ENCODE data around the gene TXK. TPM values are rescaled to one million over a fixed set of nuclear protein-coding genes. Genes with fewer than 3 reads are reported as not detected.
A peak's percentile ranks its signal among the peaks of the same experiment; 100 is the strongest.

TXK gene
- total and polyA plus RNA-seq, 5 experiments from 2014 or later: 57.8 to 140 (median 92.2) TPM

GRCh38 chr4:48025005-48025404 is 109.0 kb downstream of the TXK start:
- Mint-ChIP-seq H3K4me3 (no peak overlapping the region), H3K27ac (no peak overlapping the region), H3K36me3 (no peaks in the 10 kb centered on the region), H3K4me1 (no peaks in the 10 kb centered on the region), H3K27me3 (peaks cover 4 to 14% (median 9%) of the 10 kb centered on the region in 5 donors), H3K9me3 (no peaks in the 10 kb centered on the region)
- POLR2A ChIA-PET: no interaction called here
- ATAC-seq (no peak), DNase-seq (no peak)

GRCh38 chr4:48024522-48024921 is 109.5 kb downstream of the TXK start:
- no peaks in the 10 kb centered on the region for H3K9me3 Mint-ChIP-seq
- no peak overlapping the region for H3K27ac Mint-ChIP-seq
- H3K4me1 Mint-ChIP-seq: no peaks in the 10 kb centered on the region
- POLR2A ChIA-PET: interaction anchor here (0.6 kb wide), 1 partner anchor 172 kb away, joined by 4 read pairs; no protein-coding TSS in a partner anchor
- no peaks in the 10 kb centered on the region for H3K36me3 Mint-ChIP-seq
- H3K27me3 Mint-ChIP-seq: peaks cover 4 to 16% (median 9%) of the 10 kb centered on the region in 5 donors
- DNase-seq: no peak
- H3K4me3 Mint-ChIP-seq: no peak overlapping the region
- ATAC-seq: no peak

- ATAC-seq: no peak
These were observed 111.8 kb downstream of the TXK start for GRCh38 chr4:48022192-48022799.

GRCh38 chr4:48021100-48021499 is 113.0 kb downstream of the TXK start:
- Mint-ChIP-seq H3K27ac (no peak overlapping the region), H3K36me3 (no peaks in the 10 kb centered on the region), H3K9me3 (no peaks in the 10 kb centered on the region), H3K27me3 (peaks cover 4 to 16% (median 9%) of the 10 kb centered on the region in 5 donors), H3K4me3 (no peak overlapping the region), H3K4me1 (peaks cover 0 to 7% (median 4%) of the 10 kb centered on the region in 4 donors)
- POLR2A ChIA-PET: no interaction called here
- ATAC-seq: no peak
- no peak for DNase-seq

More at GRCh38 chr4:48022192-48022799, 111.8 kb downstream of the TXK start:
- H3K27ac Mint-ChIP-seq: no peak overlapping the region
- no peak overlapping the region for H3K4me3 Mint-ChIP-seq
- peaks cover 0 to 3% (median 1%) of the 10 kb centered on the region in 4 donors for H3K4me1 Mint-ChIP-seq
- H3K27me3 Mint-ChIP-seq: peaks cover 4 to 16% (median 9%) of the 10 kb centered on the region in 5 donors
- no peaks in the 10 kb centered on the region for H3K36me3 Mint-ChIP-seq
- POLR2A ChIA-PET: no interaction called here
- no peak for DNase-seq
- H3K9me3 Mint-ChIP-seq: no peaks in the 10 kb centered on the region

- ATAC-seq: no peak
- no peak overlapping the region for H3K4me3 Mint-ChIP-seq
These were observed 115.9 kb downstream of the TXK start for GRCh38 chr4:48018112-48018511.

GRCh38 chr4:48017108-48017571 is 116.9 kb downstream of the TXK start:
- Mint-ChIP-seq H3K9me3 (no peaks in the 10 kb centered on the region), H3K4me1 (peaks cover 3 to 13% (median 9%) of the 10 kb centered on the region in 4 donors), H3K36me3 (no peaks in the 10 kb centered on the region), H3K4me3 (peak overlapping the region; percentile 80 to 90 (median 87)), H3K27me3 (peaks cover 0 to 17% (median 4%) of the 10 kb centered on the region in 5 donors), H3K27ac (peak overlapping the region in 3 of 10 donors; percentile 18 to 36 (median 22))
- DNase-seq: peak in 7 of 10 donors; percentile 13 to 59 (median 23)
- peak; percentile 22 to 33 for ATAC-seq
- POLR2A ChIA-PET: no interaction called here

More at GRCh38 chr4:48018112-48018511, 115.9 kb downstream of the TXK start:
- Mint-ChIP-seq H3K4me1 (peaks cover 3 to 13% (median 9%) of the 10 kb centered on the region in 4 donors), H3K9me3 (no peaks in the 10 kb centered on the region), H3K27ac (no peak overlapping the region), H3K36me3 (no peaks in the 10 kb centered on the region), H3K27me3 (peaks cover 0 to 21% (median 5%) of the 10 kb centered on the region in 5 donors)
- no peak for DNase-seq
- POLR2A ChIA-PET: no interaction called here

Other genes starting within 250 kb of the TXK start
- 10 to 100 TPM; 15.2 to 17.9 TPM for gene NFXL1, start 219.7 kb downstream of the TXK start, total RNA-seq
- gene NFXL1, start 219.7 kb downstream of the TXK start, polyA plus RNA-seq: 10 to 100 TPM in 1 of 3 donors, 1 to 10 TPM in 2; 7.1 to 12.1 (median 8.0) TPM
- gene CNGA1, start 117.6 kb downstream of the TXK start, total RNA-seq: not detected
- gene CNGA1, start 117.6 kb downstream of the TXK start, polyA plus RNA-seq: not detected
- 1 to 10 TPM; 2.2 to 2.5 TPM for gene NIPAL1, start 117.5 kb downstream of the TXK start, total RNA-seq
- 1 to 10 TPM in 1 of 3 donors, under 1 TPM in 1, not detected in 1; 0.13 to 1.2 TPM for gene NIPAL1, start 117.5 kb downstream of the TXK start, polyA plus RNA-seq
- gene TEC, start 135.6 kb upstream of the TXK start, total RNA-seq: 1 to 10 TPM; 4.3 to 4.7 TPM
- gene TEC, start 135.6 kb upstream of the TXK start, polyA plus RNA-seq: 1 to 10 TPM; 1.1 to 2.5 (median 1.4) TPM
- 100 to 1,000 TPM in 1 of 2 experiments, 10 to 100 TPM in 1; 98.3 to 109 TPM for gene SLAIN2, start 207.3 kb upstream of the TXK start, total RNA-seq
- gene SLAIN2, start 207.3 kb upstream of the TXK start, polyA plus RNA-seq: 10 to 100 TPM; 25.9 to 39.3 (median 33.6) TPM

All from naive thymus-derived CD8-positive, alpha-beta T cell (primary cell).